Activated naive CD4-positive, alpha-beta T cell treated with Interleukin-2 at 50 U/mL for 16 hours (primary cell): ENCODE measurements around the gene CELSR1.

Experiments used
- DNase-seq: peaks from one replicate; pipeline ENCODE4 v3.0.0-alpha.2; 2020

Gene CELSR1

DNA sequence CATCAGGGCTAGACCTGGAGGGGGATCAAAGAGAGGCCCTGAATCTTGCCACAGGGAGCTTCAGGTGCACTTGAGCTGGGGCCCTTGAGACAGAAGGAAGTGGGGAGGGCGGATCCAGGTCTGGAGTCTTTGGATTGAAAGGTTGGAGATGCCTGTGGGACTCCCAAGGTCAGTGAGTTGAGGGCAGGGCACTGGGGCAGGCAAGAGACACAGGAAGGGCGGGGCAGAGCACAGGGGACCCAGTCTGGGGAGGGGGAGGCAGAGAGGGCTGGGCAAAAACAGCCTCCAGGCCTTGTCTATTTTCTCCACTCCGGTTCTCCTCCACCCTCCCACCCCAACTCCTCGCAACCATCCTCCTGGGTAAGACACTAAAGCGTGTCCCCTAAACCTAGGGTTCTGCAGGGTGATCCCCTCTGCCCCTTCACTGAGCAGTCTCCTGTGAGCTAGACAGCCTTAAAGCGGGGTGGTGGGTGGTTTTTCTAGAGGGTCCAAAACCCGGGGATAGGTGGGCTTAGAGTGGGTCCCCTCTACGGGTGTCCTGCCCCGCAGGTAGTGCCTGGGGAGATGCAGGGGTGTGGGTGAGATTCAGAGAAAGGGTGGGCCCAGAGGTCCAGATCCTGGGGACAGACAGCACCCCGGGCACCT, 38.6 kb upstream of the CELSR1 start:
- no peak for DNase-seq

- DNase-seq, result no peak
Measured at GRCh38 chr22:46574993-46575910, 37.8 kb upstream of the CELSR1 start.

- no peak for DNase-seq
Measured at GRCh38 chr22:46574438-46574992, 37.1 kb upstream of the CELSR1 start.

DNA sequence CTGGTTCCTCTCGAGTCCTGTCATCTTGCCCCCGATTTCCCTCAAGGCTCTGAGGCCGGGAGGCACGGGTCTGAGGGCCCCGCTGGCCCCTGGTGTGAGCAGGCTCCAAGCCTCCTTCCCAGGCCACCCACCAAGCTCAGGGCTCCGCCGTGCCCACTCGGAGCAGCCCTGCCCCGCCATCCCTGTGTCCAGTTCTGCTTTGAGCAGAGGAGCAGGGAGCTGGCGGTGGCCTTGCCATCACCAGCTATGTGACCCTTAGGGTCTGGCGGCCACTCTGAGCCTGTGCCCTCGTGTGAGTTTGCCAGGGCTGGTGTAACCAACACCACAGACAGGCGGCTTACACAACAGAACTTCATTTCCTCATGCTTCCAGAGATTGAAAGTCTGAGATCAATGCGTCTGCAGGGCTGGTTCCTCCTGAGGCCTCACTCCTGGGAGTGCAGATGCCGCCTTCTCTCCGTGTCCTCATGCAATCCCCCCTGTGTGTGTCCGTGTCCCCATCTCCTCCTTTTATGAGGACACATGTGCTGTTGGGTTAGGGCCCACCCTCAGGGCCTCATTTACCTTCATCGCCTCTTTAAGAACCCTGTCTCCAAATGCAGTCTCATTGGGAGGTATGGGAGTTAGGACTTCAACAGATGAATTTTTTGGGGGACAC, 36.5 kb upstream of the CELSR1 start:
- no peak for DNase-seq

DNA sequence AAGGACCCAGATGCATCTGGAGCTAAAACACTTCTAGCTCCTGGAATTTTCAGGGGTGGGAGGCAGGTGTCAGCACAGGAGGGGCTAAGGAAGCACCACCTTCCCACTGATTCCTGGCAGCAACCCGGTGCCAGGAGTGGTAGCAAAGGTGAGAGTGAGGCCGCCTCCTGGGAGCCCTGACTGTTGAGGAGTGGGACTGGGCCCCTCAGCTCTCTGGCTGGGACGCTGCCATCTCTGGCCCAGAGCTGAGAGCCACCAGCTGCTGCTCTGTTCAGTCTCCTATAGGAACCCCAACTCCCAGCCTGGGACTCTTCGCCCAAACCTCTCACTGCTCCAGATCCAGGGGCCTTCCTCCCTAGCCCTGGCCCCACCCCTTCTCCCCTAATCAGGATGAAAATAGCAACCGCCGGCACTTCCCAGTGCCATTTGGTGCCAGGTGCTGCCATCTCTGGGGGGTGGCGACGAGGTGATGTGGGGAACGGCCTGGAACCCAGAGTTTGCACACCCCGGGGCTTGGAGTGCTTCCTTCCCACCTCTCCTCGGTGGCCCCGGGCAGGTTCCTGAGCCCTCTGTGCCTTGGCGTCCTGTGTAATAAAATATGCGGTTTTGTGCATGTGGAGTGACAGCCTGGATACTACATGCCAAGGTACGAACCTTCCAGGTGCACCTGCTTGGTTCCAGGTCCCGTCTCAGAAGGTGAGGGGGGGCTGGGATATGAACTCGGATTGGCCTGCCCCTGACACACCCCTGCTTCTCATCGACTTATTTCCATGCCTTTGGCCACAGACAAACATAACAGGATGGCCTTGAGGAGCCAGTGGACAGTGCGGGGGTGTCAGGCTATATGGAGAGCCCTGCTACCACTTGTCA, 35.7 kb upstream of the CELSR1 start:
- DNase-seq, result no peak

DNA sequence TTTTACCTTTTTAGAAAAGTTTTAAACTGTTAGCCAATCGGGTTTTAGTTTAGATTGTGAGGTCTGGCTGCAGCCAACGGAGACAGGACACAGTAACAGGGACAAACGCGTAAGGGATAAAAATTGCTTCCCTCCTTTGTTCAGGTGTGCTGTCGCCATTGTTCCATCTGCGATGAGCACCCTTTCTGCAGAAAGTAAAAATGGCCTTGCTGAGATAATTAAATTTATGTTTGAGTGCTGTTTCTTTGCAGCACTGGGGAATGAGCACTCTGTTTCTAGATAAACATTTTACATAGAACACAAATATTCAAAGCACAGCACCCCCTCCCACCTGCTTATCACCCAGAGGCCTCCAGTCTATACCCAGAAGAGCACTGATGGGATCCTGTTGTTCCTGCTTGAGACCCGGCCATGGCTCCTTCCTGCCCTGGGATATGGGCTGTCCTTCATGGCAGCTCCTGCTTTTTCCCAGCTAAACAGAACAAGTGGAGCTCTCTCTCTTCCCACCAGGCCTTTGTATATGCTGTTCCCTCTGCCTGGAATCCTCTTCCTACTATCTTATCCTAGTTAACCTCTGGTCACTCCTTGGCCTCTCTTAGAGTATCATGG, 34.3 kb upstream of the CELSR1 start:
- no peak for DNase-seq

GRCh38 chr22:46569848-46570695, 32.7 kb upstream of the CELSR1 start:
- no peak for DNase-seq

GRCh38 chr22:46569055-46569847, 31.8 kb upstream of the CELSR1 start:
- DNase-seq, result no peak

DNA sequence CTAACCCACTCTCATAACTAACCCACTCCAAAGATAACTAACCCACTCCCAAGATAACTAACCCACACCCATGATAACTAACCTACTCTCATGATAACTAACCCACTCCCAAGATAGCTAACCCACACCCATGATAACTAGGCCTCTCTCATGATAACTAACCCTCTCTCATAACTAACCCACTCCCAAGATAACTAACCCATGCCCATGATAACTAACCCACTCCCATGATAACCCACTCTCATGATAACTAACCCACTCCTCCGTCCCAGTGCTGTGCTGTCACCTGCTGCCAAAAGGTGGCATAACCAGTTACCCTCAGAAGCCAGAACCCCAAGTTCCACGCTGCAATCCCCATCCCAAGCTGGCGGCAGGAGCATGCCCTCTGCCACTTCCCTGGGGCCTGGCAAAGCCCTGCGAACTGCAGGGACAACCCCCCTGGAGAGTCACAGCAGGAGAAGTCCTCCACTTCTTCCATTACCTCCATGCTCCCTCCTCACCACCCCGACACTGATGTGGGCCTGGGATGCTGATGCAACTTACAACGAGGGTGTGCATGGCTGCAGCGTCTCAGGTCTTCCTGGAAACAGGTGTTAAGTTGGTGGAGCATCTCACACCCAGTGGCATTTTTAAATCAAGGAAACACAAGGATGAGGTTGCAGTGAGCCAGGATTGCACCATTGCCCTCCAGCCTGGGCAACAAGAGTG, 30.8 kb upstream of the CELSR1 start:
- no peak for DNase-seq

DNA sequence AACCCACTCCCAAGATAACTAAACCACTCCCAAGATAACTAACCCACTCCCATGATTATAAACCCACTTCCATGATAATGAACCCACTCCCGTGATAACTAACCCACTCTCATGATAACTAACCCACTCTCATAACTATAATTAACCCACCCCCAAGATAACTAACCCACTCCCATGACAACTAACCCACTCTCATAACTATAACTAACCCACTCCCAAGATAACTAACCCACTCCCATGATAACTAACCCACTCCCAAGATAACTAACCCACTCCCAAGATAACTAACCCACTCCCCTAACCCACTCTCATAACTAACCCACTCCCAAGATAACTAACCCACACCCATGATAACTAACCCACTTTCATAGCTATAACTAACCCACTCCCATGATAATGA, 30.1 kb upstream of the CELSR1 start:
- no peak for DNase-seq

GRCh38 chr22:46564084-46564714, 26.8 kb upstream of the CELSR1 start:
- DNase-seq, result no peak

DNA sequence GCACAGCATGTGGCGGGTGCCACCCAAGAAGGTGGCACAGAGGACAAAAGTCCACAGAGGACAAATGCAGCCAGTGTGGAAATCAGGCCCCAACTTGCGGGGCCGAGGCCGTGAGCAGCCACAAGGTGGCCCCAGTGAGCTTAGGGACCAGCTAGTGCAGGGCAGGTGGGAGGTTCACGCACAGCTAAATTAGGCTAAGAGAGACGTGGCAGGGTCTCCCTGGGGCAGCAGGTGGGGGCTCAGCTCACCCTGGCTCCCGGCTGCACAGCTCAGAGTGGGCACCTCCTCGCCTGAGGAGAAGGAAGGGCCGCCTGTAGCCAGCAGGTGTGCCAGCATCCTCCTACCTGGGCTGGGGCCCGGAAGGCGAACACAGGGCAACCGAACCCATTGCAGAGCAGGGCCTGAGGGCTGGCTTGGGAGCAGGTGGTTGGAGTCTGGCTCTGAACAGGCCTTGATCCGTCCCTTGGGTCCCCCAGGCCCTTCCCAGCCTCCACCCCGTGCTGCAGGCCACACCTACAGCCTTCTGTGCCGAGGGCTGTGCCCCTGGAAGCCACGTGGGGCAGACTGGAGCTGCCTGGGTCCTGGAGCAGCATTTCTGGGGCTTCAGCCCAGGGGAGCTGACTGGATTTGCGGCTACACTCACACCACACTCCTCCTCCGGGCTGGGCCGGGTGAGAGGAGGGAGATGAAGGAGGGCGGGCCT, 26.1 kb upstream of the CELSR1 start:
- peak; percentile 82 for DNase-seq

DNA sequence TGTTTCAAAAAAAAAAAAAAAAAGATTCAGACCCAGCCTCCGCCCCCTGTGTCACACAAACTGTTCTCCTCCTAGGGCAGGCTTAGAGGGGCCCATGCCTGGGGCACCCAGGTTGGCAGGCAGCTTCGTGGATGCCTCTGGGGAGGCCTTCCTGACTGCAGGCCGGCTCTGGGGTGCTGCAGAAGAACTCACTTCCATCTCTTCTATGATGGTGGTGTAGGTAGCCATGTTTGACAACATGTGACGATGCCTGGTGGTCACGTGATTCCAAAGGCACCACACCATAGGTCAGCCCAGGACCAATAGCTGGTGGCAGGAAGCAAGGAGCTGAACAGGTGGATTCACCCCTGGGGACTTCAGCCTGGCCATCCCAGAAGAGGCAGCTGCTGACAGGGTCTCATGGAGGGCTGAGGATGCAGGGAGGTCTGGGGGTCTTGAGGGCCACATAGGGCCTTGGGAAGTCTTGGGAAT, 24.1 kb upstream of the CELSR1 start:
- DNase-seq, result no peak

DNA sequence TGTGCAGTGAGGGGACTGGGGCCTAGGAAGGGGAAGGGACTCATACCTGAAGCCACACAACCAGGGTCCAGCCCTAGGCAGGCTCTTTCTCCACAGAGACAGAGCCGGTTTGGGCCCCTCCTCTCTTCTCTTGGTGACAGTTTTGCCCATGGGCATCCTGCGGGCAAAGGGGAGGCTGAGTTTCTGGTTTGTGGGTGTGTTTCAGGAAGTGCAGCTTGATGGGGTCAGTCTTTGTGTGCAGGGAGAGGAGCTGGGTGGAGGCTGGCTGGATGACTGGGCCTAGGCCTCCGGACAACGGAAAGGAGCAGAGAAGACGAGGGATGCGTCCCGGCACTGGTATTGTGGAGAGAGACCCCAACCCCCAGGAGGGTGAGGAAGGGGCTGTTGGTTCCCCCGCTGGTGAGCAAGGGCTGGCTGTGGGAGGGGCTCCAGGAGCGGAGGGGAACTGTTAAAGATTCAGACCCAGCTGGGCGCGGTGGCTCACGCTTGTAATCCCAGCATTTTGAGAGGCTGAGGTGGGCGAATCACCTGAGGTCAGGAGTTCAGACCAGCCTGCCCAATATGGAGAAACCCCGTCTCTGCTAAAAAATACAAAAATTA, 23.4 kb upstream of the CELSR1 start:
- DNase-seq, result no peak

- DNase-seq, result no peak
Measured at GRCh38 chr22:46557736-46558480, 20.5 kb upstream of the CELSR1 start.

DNA sequence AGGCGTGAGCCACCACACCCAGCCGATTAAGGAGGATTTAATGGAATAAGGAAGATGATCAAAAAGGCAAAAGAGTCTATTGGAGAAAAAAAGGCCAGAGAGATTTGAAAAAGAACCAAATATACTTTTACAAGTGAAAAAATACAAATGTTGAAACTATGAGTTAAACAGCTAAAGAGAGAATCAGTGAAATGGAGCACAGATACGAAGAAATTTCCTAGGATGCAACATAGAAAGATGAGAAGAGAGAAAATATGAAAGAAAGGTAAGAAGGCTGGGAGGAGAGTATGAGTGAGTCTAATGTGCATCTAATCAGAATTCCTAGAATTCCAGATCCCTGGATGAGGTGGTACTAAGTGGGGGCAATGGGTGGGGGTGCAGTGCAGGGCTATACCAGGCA, 19.4 kb upstream of the CELSR1 start:
- DNase-seq, result no peak

DNA sequence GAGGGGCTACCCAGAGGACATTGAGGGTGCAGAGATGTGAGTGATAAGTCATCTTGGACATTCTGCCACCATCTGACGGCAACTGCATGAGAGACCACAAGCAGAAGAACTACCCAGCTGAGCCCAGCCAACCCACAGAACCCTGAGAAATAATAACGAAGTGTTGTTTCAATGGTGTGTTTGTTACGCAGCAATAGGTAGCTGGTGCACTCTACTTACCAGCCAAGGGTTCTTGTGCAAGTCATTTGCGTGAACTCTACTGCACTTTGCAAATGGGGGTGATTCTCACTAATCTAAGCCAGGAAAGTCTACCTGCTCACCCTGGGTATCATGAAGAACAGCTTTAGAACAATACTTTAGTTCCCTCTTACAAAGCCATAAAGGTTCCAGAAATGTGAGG, 15.8 kb upstream of the CELSR1 start:
- DNase-seq, result no peak
